ENCODE results near the gene ZC3H18. TPM values are rescaled to one million over a fixed set of nuclear protein-coding genes. Genes with fewer than 3 reads are reported as not detected.

The ZC3H18 gene
- total RNA-seq, 1 experiment from 2014 or later: 61.8 TPM

DNA sequence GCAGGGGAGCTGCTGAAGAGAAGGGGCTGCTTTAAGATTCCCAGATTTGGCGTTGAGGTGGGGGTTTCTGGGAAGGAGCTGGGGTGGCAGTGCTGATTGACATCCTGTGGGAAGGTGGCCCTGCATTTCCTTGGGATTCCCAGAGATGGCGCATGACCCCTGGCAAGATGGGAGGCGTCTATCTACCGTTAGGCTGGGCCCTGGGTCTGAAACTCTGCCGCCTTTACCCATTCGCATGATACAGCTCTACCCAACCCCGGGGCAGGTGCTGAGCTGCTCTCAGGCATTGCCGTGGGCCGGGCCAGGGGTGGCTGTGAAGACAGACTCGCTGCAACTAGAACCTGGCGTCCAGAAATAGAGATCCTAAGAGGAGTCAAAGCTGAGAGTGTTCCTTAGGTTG lies 102.6 kb downstream of the ZC3H18 start (continued):
- no peak for TF ChIP-seq HMGXB4 (CRISPR knock-in tag; IDR thresholded peaks at IDR 0.05)

DNA sequence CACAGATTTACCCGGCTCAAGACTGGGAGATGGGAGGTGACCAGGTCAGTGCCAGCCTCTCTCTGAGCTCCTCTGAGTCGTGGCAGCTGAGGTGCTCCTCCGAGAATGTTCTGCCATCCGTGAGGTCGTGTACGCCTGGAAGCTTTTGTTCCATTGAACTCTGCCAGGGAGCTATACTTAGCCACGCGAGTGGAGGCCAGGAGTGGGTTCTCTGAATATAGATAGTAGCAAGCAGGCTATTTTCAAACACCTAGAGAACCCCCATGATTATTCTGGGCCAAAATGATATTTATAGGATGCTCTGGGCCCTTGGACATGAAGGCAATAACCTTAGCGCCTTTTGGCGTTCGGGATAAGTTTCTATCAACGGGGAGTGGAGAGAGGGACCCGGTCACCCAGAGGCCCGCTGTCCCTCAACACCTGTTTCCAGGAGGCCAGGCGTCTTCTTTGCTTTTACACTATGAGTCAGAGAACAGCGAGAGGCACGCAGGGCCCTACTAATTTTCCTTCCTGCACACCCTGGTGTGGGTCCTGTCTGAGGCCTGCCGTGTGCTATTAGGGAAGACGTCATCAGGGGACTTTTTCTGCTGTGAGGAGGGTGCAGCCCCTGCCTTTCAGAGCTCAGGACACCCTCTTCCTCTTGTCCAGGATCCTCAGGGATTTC lies 103.6 kb downstream of the ZC3H18 start:
- ChIA-PET CTCF (interaction anchor here (1.3 to 8.4 kb wide), 5 partner anchors 13 to 114 kb away, joined by 5 to 111 read pairs (median 19); partner anchors contain the start of genes IL17C and SNAI3), POLR2A (no interaction called here)
- ATAC-seq (no peak), DNase-seq (ENCODE audit: low spot score) (no peak)
- no peak for TF ChIP-seq ETV6 (CRISPR knock-in tag; IDR thresholded peaks at IDR 0.05)
- TF ChIP-seq NR3C1 (CRISPR knock-in tag; conservative IDR thresholded peaks at IDR 0.05; ENCODE audit: low read depth): no peak
- TF ChIP-seq OVOL2 (CRISPR knock-in tag; IDR thresholded peaks at IDR 0.05; ENCODE audit: borderline replicate concordance): no peak
- TF ChIP-seq SP1 (CRISPR knock-in tag; conservative IDR thresholded peaks at IDR 0.05): no peak
- no peak for TF ChIP-seq MYBL2 (CRISPR knock-in tag; IDR thresholded peaks at IDR 0.05)
- TF ChIP-seq E2F1 (CRISPR knock-in tag; IDR thresholded peaks at IDR 0.05): no peak
- TF ChIP-seq IRF2 (CRISPR knock-in tag; IDR thresholded peaks at IDR 0.05; ENCODE audit: borderline replicate concordance, low read depth): no peak
- TF ChIP-seq, protein P1, sequence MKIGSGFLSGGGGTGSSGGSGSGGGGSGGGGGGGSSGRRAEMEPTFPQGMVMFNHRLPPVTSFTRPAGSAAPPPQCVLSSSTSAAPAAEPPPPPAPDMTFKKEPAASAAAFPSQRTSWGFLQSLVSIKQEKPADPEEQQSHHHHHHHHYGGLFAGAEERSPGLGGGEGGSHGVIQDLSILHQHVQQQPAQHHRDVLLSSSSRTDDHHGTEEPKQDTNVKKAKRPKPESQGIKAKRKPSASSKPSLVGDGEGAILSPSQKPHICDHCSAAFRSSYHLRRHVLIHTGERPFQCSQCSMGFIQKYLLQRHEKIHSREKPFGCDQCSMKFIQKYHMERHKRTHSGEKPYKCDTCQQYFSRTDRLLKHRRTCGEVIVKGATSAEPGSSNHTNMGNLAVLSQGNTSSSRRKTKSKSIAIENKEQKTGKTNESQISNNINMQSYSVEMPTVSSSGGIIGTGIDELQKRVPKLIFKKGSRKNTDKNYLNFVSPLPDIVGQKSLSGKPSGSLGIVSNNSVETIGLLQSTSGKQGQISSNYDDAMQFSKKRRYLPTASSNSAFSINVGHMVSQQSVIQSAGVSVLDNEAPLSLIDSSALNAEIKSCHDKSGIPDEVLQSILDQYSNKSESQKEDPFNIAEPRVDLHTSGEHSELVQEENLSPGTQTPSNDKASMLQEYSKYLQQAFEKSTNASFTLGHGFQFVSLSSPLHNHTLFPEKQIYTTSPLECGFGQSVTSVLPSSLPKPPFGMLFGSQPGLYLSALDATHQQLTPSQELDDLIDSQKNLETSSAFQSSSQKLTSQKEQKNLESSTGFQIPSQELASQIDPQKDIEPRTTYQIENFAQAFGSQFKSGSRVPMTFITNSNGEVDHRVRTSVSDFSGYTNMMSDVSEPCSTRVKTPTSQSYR (CRISPR knock-in tag; IDR thresholded peaks at IDR 0.05): no peak
- TF ChIP-seq TEAD4 (CRISPR knock-in tag; IDR thresholded peaks at IDR 0.05): no peak
- TF ChIP-seq ZBTB43 (CRISPR knock-in tag; IDR thresholded peaks at IDR 0.05): no peak
- no peak for TF ChIP-seq EMX1 (CRISPR knock-in tag; IDR thresholded peaks at IDR 0.05)
- TF ChIP-seq, protein P2, sequence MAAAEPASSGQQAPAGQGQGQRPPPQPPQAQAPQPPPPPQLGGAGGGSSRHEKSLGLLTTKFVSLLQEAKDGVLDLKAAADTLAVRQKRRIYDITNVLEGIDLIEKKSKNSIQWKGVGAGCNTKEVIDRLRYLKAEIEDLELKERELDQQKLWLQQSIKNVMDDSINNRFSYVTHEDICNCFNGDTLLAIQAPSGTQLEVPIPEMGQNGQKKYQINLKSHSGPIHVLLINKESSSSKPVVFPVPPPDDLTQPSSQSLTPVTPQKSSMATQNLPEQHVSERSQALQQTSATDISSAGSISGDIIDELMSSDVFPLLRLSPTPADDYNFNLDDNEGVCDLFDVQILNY (CRISPR knock-in tag; IDR thresholded peaks at IDR 0.05): no peak
- no peaks in the 10 kb centered on the region for H3K27me3 Mint-ChIP-seq (ENCODE audit: low read depth)
- H3K4me3 Mint-ChIP-seq: no peak overlapping the region
- no peak overlapping the region for H3K27ac Mint-ChIP-seq
- no peaks in the 10 kb centered on the region; the same call in 1 of the 2 replicates for H3K9me3 Mint-ChIP-seq
- peaks cover under 1% of the 10 kb centered on the region for H3K36me3 Mint-ChIP-seq
- no peaks in the 10 kb centered on the region; the same call in 1 of the 2 replicates for H3K4me1 Mint-ChIP-seq

DNA sequence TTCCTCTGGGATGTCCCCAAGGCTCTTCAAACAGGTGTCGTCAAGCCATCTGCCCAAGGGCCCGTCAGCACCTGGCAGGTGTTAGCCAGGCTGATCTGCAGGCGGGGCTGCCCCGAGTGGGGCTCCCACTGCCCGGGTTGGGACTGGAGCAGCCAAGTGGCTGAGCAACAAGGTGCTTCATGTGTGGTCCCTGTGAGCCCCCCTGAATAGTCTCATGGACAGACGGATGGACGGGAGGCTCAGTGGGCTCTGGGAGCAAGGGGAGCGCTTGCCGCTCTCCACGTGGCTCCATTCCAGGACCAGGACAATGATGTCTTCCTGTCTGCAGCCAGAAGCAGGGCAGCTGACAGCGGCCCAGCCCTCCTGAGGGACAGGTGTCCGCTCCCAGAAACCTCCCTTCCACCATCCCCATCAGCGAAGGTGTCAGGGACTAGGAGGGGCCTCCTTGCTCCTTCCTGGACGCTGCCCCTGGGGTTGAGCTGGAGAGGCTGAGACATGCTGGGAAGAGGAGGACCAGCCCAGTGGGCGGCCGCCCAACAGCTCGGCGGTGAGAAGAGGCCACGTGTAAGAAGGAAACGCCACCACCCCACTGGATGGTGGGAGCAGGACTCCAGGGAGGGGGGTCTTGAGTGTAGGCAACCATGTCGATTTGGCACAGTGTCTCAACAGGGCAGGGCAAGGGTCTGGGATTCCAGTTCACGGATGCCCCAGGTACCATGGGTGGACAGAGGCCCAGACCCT lies 106.5 kb downstream of the ZC3H18 start:
- Mint-ChIP-seq H3K4me3 (no peak overlapping the region), H3K4me1 (no peaks in the 10 kb centered on the region; the same call in 1 of the 2 replicates), H3K27me3 (ENCODE audit: low read depth) (no peaks in the 10 kb centered on the region), H3K27ac (no peak overlapping the region), H3K9me3 (no peaks in the 10 kb centered on the region), H3K36me3 (peaks cover 2% of the 10 kb centered on the region; the same call in 1 of the 2 replicates)
- DNase-seq (ENCODE audit: low spot score) (no peak), ATAC-seq (no peak)
- POLR2A ChIA-PET: no interaction called here
- CTCF ChIA-PET: interaction anchor here (8.4 kb wide), 1 partner anchor 10 kb away, joined by 111 read pairs; the partner anchor contains the start of gene SNAI3
- TF ChIP-seq CREB1 (CRISPR knock-in tag; IDR thresholded peaks at IDR 0.05): no peak
- TF ChIP-seq, protein P3, sequence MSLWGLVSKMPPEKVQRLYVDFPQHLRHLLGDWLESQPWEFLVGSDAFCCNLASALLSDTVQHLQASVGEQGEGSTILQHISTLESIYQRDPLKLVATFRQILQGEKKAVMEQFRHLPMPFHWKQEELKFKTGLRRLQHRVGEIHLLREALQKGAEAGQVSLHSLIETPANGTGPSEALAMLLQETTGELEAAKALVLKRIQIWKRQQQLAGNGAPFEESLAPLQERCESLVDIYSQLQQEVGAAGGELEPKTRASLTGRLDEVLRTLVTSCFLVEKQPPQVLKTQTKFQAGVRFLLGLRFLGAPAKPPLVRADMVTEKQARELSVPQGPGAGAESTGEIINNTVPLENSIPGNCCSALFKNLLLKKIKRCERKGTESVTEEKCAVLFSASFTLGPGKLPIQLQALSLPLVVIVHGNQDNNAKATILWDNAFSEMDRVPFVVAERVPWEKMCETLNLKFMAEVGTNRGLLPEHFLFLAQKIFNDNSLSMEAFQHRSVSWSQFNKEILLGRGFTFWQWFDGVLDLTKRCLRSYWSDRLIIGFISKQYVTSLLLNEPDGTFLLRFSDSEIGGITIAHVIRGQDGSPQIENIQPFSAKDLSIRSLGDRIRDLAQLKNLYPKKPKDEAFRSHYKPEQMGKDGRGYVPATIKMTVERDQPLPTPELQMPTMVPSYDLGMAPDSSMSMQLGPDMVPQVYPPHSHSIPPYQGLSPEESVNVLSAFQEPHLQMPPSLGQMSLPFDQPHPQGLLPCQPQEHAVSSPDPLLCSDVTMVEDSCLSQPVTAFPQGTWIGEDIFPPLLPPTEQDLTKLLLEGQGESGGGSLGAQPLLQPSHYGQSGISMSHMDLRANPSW (CRISPR knock-in tag; conservative IDR thresholded peaks at IDR 0.05; ENCODE audit: low read depth): no peak
- no peak for TF ChIP-seq CDX4 (CRISPR knock-in tag; IDR thresholded peaks at IDR 0.05; ENCODE audit: borderline replicate concordance)
- no peak for TF ChIP-seq FOXJ3 (CRISPR knock-in tag; IDR thresholded peaks at IDR 0.05; ENCODE audit: borderline replicate concordance)
- TF ChIP-seq NR1H2 (CRISPR knock-in tag; IDR thresholded peaks at IDR 0.05): no peak
- no peak for TF ChIP-seq ZNF263 (CRISPR knock-in tag; IDR thresholded peaks at IDR 0.05; ENCODE audit: low read depth)

Data from WTC11 (cell line).